Stimulated activated naive CD8-positive, alpha-beta T cell treated with anti-CD3 and anti-CD28 coated beads, Interleukin-15, Interleukin-2, amounts not matched to agents 100 U/mL and 50 U/mL, for 24 hours (primary cell): ENCODE results near the gene LILRB5.
A peak's percentile ranks its signal among the peaks of the same experiment; 100 is the strongest.
"Not testable (repeated sequence)": the region's sequence is repeated elsewhere in the genome, so short reads cannot be mapped to it uniquely, and the experiment has no call there.

Experiments
- ATAC-seq: fragments of 150-1000 bp; cut with Tn5 transposase; one replicate; pipeline ENCODE4 v1.10.0; 2021
- DNase-seq: peaks from one replicate; pipeline ENCODE4 v3.0.0; 2021

LILRB5 gene

GRCh38 chr19:54214217-54214616 is 42.9 kb downstream of the LILRB5 start:
- ATAC-seq, result not testable (repeated sequence)

GRCh38 chr19:54211235-54211634 is 45.8 kb downstream of the LILRB5 start:
- no peak for ATAC-seq
- DNase-seq, result no peak

More at GRCh38 chr19:54214217-54214616, 42.9 kb downstream of the LILRB5 start:
- not testable (repeated sequence) for DNase-seq

- DNase-seq, result peak; percentile 53
- ATAC-seq, result no peak
Measured at GRCh38 chr19:54209811-54210494, 47.1 kb downstream of the LILRB5 start.

DNA sequence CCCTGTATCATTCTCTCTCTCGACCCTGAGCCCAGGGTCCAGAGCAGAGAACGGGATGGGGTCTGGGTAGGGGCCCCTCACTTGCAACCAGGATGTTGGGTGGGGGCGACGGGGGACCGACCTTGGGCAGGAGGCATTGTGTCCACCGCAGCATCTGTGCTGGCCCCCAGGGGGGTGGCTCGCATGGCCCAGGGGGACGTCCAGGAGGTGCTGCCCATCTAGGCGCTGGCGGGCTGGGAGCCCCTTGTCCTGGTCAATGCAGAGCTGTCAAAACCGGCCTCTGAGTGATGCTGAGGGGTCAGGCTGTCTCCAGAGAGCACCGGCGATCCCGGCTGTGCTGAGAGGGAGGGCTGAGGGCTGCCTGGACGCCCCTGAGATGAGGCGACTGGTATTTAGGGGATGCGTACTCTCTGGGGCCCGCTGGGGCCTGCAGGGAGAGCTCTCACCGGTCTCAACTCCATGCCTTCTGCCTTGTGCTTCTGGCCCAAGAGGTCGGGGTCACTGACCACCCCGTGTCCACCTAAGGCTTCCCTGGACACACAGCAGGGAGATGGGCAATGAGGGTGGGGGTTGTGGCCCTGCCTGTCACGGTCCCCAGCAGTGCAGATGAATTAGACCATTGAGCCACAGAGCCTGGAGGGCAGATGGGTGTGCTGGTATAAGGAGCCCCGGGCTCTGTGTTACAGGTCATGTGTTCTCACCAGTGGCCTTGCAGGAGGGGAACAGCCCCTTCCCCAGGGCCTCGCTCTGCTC is 47.8 kb downstream of the LILRB5 start:
- DNase-seq (peak; percentile 28), ATAC-seq (no peak)

- DNase-seq, result no peak
- ATAC-seq, result no peak
Measured at GRCh38 chr19:54208784-54209057, 48.4 kb downstream of the LILRB5 start.

DNA sequence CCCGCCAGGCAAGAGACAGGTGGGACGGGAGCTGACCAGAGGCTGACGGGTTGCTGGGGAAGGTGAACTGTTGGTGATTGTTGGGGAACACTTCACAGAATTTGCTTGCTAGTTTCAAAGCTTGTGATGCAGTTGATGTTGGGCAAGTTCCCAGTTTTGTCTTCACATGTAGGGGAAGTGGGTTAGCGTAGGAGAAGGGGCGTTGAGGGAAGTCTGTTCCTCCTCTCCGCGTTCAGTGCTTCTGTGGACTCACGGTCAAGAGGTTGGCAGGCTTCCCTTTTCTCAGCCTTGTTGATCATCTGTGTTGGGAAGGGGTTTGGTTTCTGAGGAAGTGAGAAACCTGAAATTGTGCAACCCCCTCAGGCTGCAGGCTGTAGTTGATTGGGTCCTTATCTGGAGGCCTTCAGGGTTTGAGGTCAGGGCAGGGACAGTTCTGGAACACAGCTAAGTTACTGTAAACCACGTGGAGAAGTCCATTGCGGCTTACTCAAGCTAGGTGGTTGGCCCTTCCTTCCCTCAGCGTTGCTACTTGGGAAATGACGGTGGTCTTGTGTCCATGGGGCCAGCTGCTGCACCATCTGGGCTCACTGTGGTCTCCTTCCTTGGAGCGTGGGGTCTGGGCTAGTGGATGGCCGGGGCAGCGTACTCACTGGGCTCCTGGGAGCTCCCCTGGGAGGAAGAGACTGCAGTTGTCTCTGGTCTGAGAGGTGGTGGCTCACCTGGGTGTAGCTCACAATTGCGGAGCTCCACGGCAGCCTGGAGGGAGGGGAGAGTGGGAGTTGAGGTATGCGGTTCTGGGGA is 48.9 kb downstream of the LILRB5 start:
- peak; percentile 81 for DNase-seq
- peak; percentile 22 for ATAC-seq

GRCh38 chr19:54207676-54207982 is 49.4 kb downstream of the LILRB5 start:
- DNase-seq (no peak), ATAC-seq (peak; percentile 47)

DNA sequence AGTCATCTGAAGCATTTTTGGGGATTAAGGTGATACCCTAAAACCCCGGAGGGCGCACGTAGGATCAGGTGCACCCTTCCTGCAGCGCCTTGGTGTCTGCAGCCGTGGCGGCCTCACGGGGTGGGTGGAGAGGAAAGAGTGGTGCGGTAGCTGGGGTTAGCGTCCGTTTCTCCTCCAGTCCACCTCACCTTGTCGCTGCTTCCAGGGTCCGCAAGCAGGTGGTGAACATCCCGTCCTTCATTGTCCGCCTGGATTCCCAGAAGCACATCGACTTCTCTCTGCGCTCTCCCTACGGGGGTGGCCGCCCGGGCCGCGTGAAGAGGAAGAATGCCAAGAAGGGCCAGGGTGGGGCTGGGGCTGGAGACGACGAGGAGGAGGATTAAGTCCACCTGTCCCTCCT is 49.9 kb downstream of the LILRB5 start:
- ATAC-seq, result not testable (repeated sequence)
- peak; percentile 30 for DNase-seq

DNA sequence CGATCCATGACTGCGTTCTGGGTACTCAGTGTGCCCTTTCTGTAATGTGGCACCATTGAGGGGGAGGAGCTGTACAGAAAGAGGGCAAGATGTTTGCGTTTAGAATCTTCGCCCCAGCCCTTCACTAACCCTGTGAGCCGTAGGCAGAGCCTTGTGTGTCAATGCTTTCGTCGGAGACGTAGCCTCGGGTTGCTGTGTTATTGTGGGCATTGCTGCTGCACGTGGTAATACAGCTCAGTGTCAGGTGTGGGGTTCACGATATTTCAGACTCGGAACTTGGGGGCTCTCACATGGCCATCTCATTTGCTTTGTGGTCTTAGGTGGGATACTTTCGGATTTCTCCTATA is 50.3 kb downstream of the LILRB5 start:
- DNase-seq (peak; percentile 30), ATAC-seq (no peak)

DNA sequence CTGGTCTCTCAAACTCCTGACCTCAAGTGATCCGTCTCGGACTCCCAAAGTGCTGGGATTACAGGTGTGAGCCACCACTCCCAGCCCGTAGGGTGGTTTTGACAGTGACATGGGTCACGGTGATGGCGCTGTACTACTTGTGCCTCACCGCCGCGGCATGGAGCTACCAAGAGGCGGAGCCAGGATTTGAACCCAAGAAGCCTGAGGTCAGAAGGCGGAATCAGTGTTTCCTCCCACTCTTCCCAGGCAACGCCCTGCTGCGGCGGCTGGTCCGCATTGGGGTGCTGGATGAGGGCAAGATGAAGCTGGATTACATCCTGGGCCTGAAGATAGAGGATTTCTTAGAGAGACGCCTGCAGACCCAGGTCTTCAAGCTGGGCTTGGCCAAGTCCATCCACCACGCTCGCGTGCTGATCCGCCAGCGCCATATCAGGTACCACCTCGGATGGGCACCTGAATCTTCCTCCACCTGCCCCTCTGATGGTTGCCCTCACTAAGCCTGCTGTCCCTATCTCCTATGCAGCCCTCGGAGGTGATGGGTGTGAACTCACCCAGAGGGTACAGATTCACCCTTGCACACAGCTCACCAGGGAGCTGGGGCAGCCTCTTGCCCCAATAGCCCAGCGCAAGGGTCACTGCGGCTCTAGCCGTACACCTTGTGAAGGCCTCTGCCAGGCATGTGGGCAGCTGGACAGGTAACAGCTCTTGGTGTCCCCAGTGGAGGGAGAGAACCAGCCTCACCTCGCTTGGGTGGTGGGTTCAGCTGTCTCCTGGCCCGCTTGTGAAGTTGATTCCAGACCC is 50.8 kb downstream of the LILRB5 start:
- DNase-seq (peak; percentile 23), ATAC-seq (no peak)

GRCh38 chr19:54204767-54205468 is 52.2 kb downstream of the LILRB5 start:
- no peak for DNase-seq
- ATAC-seq, result no peak

GRCh38 chr19:54203151-54203611 is 53.9 kb downstream of the LILRB5 start:
- no peak for DNase-seq
- no peak for ATAC-seq

GRCh38 chr19:54201980-54202379 is 55.1 kb downstream of the LILRB5 start:
- ATAC-seq, result no peak
- no peak for DNase-seq

DNA sequence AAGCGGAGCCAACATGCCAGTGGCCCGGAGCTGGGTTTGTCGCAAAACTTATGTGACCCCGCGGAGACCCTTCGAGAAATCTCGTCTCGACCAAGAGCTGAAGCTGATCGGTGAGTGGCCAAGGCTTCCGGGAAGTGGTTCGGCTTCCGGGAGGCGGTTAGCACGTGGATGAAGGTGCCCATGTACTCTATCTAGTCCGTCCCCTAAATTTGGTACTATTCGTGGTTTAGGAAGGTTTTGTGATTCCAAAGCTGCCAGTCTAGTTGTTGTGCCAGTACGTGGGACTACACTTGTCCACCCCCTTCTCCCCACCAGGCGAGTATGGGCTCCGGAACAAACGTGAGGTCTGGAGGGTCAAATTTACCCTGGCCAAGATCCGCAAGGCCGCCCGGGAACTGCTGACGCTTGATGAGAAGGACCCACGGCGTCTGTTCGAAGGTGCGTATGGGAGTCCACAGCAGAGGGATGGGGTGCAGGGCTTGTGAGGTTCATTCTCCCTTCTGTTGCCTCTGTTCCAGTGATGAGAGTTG is 55.8 kb downstream of the LILRB5 start:
- DNase-seq, result no peak
- ATAC-seq, result no peak
